ENCODE data around the gene ELOVL6.
A peak's percentile ranks its signal among the peaks of the same experiment; 100 is the strongest.
"Not testable (repeated sequence)": the region's sequence is repeated elsewhere in the genome, so short reads cannot be mapped to it uniquely, and the experiment has no call there.

Gene ELOVL6

GRCh38 chr4:110198435-110199416 lies at the start of gene ELOVL6:
TSS of gene ELOVL6 (minus strand) at chr4:110198615. CDS start at chr4:110198335, 280 bp downstream.
- ATAC-seq = no peak

DNA sequence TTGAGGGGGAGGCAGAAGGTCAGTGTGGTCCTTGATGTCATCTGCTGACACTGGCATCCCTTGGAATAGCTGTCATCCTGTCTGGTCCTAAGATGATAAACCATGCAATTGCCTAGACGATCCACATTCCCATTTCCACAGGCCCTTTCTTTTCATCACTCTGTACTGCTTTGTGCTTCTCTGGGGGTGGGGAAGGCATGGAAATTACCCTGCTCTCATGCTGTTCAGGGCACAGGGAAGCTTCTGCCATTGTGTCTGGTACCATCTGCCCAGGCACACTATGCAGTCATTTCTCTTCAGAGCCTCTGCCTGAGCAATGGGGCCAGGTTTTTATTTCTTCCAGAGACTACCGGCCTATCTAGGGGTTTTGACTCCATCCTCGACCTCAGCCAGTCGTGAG lies 49.7 kb upstream of the ELOVL6 start:
- no peak for ATAC-seq

DNA sequence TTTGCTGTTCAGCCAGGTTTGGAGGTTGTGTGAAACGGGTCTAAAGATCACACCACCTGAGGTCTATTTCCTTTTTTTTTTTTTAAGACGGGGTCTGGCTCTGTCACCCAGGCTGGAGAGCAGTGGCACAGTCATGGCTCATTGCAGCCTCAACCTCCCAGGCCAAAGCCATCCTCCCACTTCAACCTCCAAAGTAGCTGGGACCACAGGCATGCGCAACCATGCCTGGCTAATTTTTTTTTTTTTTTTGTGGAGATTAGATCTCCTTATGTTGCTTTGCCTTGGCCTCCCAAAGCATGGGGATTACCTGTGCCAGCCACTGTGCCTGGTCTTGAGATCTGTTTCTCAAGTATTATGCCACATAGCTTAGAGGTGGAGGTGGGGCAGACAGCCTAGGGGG lies 49.2 kb upstream of the ELOVL6 start:
- no peak for ATAC-seq

DNA sequence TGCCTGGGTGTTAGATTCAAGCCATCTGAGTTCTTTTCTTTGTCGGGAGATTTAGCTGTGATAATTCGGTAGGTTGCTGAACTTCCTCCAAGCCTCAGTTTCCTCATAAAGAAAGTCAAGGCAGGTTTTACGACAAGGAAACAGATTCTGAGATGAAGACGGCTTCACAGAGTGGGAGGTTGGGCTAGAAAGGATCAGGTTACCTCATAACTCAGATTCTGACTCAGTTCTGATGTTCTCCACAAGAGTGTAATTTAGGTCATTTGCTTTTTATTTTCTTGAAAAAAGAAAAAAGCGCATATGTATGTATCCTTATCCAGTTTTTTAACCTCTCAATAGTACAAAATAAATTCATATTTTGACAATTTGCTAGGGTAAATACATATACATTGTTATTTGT lies 47.2 kb upstream of the ELOVL6 start:
- ATAC-seq = no peak

- no peak for ATAC-seq
Observed at GRCh38 chr4:110236324-110236723, 37.9 kb upstream of the ELOVL6 start.

DNA sequence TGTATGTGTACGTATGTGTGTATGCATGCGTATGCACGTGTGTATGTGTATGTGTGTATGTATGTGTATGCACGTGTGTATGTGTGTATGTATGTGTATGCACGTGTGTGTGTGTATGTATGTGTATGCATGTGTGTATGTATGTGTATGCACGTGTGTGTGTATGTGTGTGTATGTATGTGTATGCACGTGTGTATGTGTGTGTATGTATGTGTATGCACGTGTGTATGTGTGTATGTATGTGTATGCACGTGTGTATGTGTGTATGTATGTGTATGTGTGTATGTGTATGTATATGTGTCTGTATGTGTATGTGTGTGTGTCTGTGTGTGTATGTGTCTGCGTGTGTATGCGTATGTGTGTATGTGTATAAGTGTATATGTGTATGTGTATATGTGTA lies 35.2 kb upstream of the ELOVL6 start:
- ATAC-seq = not testable (repeated sequence)

GRCh38 chr4:110231869-110232268 lies 33.5 kb upstream of the ELOVL6 start:
- no peak for ATAC-seq

DNA sequence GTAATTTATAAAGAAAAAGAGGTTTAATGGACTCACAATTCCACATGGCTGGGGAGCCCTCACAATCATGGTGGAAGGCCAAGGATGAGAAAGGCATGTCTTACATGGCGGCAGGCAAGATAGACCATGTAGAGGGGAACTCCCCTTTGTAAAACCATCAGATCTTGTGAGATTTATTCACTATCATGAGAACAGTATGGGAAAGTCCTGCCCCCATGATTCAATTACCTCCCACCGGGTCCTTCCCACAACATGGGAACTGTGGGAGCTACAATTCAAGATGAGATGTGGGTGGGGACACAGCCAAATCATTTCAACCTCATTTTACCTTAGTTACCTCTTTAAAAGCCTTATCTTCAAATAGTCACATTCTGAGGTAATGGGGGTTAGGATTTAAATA lies 30.9 kb upstream of the ELOVL6 start:
- ATAC-seq = no peak

- ATAC-seq = no peak
Observed at GRCh38 chr4:110224812-110225211, 26.4 kb upstream of the ELOVL6 start.

GRCh38 chr4:110224142-110224541 lies 25.7 kb upstream of the ELOVL6 start:
- no peak for ATAC-seq

- not testable (repeated sequence) for ATAC-seq
Observed at GRCh38 chr4:110218935-110219334, 20.5 kb upstream of the ELOVL6 start.

DNA sequence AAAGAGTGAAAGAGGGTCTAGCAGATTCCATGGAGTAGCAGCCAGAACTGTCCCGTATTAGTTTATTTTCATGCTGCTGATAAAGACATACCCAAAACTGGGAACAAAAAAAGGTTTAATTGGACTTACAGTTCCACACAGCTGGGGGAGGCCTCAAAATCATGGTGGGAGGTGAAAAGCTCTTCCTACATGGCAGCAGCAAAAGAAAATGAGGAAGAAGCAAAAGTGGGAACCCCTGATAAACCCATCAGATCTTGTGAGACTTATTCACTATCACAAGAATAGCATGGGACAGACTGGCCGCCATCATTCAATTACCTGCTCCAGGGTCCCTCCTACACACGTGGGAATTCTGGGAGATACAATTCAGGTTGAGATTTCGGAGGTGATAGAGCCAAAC lies 18.8 kb upstream of the ELOVL6 start:
- ATAC-seq = not testable (repeated sequence)

DNA sequence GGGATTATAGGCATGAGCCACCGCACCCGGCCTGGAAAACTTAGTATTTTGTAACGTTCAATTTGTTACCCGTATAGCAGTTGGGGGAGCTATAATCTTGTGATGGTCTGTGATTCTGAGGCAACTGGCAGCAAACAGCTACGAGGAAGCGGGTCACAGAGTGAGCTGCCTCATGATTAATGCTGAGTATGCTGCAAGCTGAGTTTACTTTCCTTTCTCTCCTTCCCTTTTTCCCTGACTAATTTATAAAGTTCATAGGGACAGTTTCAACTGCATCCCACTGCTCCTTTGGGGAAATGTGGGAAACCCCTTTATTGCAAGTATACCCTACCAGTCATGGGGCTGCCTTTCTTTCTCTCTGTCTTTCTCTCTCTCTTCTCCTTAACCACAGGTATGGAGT lies 17.7 kb upstream of the ELOVL6 start:
- no peak for ATAC-seq

DNA sequence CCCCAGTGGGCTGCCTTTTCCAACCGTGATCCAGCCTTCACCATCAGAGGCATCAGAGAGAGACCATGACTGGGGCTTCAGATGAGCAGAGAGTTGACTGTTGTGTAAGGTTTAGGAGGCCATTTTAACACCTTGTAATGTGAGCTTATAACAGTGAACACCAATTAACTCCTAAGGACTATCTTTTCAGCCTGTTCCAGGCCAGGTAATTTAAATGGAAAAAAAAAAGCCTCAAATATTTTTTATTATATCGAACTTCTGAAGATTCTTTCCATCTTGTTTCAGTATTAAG lies 13.3 kb upstream of the ELOVL6 start:
- no peak for ATAC-seq

DNA sequence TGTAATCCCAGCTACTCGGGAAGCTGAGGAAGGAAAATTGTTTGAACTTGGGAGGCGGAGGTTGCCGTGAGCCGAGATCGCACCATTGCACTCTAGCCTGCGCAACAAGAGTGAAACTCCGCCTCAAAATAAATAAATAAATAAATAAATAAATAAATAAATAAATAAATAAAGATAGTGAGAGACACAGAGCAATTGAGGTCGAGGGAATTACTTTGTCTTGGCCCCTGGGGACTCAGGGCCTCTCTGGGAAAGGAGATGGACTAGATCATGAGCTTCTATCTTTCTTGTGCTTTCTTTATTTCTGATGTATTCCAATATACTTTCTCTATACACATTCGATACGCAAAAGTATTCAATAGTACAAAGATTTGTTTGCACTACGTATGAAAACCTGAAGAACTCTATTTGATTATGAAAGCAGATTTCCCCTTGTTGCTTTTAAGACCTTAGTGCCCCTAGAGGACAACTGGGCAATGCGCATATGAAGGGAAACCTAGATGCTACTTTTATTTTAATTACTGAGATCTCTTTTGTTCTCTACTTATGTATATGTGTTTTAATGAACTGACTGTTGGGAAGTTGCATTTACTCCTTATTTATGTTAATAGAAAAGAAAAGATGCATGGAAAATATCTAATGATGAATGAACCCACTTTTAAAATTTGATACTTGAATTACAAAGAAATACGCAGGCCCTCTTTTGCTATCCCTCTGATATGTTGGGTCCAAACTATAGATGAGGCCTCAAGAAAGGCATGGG lies 12.8 kb upstream of the ELOVL6 start:
- no peak for ATAC-seq

DNA sequence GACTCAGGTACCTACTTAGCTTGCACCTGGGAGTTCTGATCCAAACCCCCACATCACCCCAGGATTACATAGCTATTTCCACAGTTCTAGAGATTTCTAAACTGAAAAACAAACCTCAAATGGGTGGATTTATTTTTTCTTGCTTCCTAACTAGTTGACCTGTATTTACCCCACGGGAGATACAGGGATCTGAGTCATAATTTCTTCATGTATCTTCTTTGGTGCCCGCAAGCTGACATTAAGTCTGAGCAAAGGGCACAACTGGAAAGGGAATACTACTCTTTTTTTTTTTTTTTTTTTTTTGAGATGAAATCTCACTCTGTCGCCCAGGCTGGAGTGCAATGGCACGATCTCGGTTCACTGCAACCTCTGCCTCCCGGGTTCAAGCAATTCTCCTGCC lies 10.0 kb upstream of the ELOVL6 start:
- no peak for ATAC-seq

DNA sequence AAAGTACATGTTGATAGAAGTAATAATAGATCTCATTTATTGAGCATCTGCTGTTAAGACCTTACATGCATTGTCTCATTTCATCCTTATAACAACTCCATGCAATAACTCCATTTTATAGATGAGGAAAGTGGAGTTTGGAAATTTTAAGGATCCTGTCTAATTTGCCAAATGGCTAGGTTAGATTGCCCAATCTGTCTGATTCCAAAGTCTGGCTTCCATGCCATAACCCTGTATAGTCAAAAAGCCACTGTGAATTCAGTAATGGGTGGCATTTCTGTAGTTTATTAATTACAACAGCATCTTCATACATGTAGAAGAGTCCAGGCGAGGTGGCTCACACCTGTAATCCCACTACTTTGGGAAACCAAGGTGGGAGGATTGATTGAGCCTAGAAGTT lies 8.8 kb upstream of the ELOVL6 start:
- ATAC-seq = no peak

GRCh38 chr4:110202024-110202423 lies 3.6 kb upstream of the ELOVL6 start:
- ATAC-seq = no peak

- ATAC-seq = no peak
Observed at GRCh38 chr4:110201502-110201901, 3.1 kb upstream of the ELOVL6 start.

GRCh38 chr4:110200689-110201088 lies 2.3 kb upstream of the ELOVL6 start:
- no peak for ATAC-seq

DNA sequence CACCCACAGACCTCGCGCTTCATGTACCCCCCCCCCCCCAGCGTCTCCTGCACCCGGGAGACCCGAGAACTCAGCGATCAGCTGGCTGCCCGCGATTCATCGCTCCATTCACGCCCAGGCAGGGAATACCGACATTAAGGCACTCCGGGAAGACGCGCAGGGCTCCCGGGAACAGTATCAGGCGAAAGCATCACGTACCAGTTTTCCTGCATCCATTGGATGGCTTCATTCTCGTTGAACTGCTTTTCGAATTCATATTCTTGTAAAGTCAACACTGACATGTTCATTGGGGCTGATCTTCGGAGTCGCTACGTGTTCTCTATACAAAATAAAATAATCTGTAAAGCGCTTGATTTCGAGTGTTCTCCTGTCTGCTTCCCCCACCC lies 373 bp downstream of the ELOVL6 start:
- ATAC-seq = no peak

DNA sequence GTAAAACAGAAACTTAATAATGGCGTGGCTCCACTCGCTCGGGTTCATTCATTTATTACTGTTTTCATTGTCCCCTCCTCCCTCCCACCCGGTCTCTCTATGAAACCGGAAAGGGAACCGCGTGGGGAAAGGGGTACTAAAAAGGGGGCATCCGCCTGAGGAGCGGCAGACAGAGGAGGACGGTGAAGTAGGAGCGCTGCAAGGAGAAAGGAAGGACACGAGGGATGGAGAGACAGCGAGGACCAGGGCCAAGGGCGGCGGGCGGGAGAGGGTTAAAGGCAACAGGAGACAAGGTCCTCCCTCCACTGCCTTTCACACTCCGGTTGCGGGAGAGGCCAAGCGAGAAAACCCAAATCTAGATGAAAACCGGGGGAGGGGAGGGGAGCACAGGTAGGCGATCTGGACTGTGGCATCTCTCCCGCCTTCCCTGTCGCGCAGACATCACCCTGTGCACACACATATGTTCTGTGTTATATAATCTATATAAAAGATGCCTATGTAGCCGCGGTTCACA lies 829 bp downstream of the ELOVL6 start:
- ATAC-seq = peak; percentile 19 to 20

DNA sequence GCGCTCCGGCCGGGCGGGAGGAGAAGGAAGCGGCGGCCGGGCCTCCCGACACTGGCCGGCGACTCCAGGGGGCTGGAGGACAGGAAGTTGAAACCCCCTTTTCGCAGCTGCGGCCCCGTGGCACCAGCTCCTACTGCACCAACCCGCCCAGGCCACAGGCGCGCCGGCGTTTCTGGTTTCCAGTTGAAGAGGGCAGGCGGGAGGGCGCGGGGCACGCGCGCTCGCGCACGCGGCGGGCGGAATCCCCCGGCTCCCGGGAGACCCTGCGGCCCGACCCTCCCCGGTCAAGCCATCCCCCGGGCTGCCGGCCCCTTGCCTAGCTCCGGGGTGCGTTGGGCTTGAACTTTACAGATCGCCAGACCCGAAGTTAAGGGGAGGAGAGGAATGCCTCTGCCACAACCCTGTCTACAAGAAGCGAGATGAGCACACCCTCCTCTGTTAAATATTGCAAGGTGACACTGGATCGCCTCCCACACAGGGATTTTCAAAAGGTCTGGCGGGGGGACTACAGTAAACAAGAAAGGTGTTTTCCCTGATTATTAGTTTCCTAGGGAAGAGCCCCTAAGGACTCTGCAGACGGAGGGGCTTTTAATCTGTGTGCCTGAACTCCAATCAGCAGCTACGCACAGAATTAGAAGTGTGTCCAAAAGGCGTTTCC lies 1.4 kb downstream of the ELOVL6 start:
- ATAC-seq = peak; percentile 45 to 46
